ENCODE data around the gene TOMM5. TPM values are rescaled to one million over a fixed set of nuclear protein-coding genes. Genes with fewer than 3 reads are reported as not detected.

TOMM5 gene
- total RNA-seq, 1 experiment from 2014 or later, result 161 TPM

GRCh38 chr9:37583522-37584121 lies 8.8 kb downstream of the TOMM5 start (continued):
- TF ChIP-seq ZBTB33 (IDR thresholded peaks at IDR 0.05; ENCODE audit: extremely low read depth, insufficient replicate concordance, low read length) (no peak), ELF1 (IDR thresholded peaks at IDR 0.05; ENCODE audit: borderline replicate concordance, low read depth) (no peak), CBX3 (IDR thresholded peaks at IDR 0.05; ENCODE audit: low read depth) (no peak), YY1 (IDR thresholded peaks at IDR 0.05; ENCODE audit: extremely low read depth, insufficient replicate concordance, low read depth, low read length) (no peak), TCF7L2 (IDR thresholded peaks at IDR 0.05; ENCODE audit: borderline replicate concordance, extremely low read depth, insufficient read depth, insufficient read length) (no peak), EZH2 (IDR thresholded peaks at IDR 0.05) (no peak), EZH2phosphoT487 (IDR thresholded peaks at IDR 0.05; ENCODE audit: borderline replicate concordance) (no peak), CEBPB (IDR thresholded peaks at IDR 0.05; ENCODE audit: low read depth) (no peak), ATF3 (IDR thresholded peaks at IDR 0.05) (no peak), SRF (IDR thresholded peaks at IDR 0.05; ENCODE audit: low read depth) (no peak), POLR2AphosphoS5 (IDR thresholded peaks at IDR 0.05; ENCODE audit: low read depth, low read length) (no peak), ZFX (IDR thresholded peaks at IDR 0.05) (no peak)
